NB4 (cell line): ENCODE results near the gene EVA1B.

Experiments
- CTCF ChIP-seq: IDR thresholded peaks from one replicate; pipeline ENCODE4 v1.5.1; 2012; ENCODE audit warnings: low read depth, low read length
- MAX ChIP-seq: IDR thresholded peaks from 2 replicates; pipeline ENCODE4 v1.6.1; 2011; ENCODE audit warnings: low read depth, low read length
- MYC ChIP-seq: IDR thresholded peaks from 2 replicates; pipeline ENCODE4 v1.6.1; 2011; ENCODE audit warnings: low read depth, low read length
- POLR2A ChIP-seq: IDR thresholded peaks from 2 replicates; pipeline ENCODE4 v1.6.1; 2011; ENCODE audit warnings: mild to moderate bottlenecking; ENCODE audit not compliant: insufficient read length; ENCODE audit errors: extremely low read depth

GRCh38 chr1:36367798-36368197 lies 44.4 kb upstream of the EVA1B start:
- no peak for TF ChIP-seq CTCF
- no peak for TF ChIP-seq POLR2A
- TF ChIP-seq MAX = no peak
- TF ChIP-seq MYC = no peak
